ENCODE results near the gene MORN4. TPM values are rescaled to one million over a fixed set of nuclear protein-coding genes. Genes with fewer than 3 reads are reported as not detected.

MORN4 gene
- total and polyA plus RNA-seq, 9 of the 15 experiments (the other 6 are each of a cell fraction or from before 2014, with no cell fraction given), result 8.3 to 23.9 (median 11.7) TPM

DNA sequence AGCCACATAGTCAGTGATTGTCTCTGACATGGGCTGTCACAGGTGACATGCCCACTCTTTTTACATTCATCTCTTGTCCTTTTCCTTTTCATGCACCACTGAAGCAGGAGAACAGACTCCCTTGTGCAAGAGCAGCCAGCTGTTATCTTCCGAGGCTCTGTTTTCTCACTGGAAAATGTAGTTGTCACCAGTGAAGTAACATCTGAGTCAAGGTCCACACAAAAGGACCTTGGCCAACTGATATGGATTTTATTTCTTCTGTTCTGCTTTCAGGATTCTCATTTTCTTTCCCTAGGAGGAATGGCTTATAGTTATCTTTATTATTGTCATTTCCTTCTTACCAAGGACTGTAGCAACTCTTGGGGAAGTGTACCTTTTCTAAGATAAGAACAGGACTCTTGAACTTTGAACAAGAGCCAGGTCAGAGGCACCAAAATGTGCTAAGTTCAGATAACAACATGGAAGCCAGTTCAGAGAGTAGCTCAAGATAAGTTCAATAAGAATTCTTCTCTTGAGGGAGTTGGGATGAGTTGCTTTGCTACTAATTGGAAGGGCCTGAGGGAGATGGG lies 31.1 kb upstream of the MORN4 start (continued):
- TF ChIP-seq, protein P1, sequence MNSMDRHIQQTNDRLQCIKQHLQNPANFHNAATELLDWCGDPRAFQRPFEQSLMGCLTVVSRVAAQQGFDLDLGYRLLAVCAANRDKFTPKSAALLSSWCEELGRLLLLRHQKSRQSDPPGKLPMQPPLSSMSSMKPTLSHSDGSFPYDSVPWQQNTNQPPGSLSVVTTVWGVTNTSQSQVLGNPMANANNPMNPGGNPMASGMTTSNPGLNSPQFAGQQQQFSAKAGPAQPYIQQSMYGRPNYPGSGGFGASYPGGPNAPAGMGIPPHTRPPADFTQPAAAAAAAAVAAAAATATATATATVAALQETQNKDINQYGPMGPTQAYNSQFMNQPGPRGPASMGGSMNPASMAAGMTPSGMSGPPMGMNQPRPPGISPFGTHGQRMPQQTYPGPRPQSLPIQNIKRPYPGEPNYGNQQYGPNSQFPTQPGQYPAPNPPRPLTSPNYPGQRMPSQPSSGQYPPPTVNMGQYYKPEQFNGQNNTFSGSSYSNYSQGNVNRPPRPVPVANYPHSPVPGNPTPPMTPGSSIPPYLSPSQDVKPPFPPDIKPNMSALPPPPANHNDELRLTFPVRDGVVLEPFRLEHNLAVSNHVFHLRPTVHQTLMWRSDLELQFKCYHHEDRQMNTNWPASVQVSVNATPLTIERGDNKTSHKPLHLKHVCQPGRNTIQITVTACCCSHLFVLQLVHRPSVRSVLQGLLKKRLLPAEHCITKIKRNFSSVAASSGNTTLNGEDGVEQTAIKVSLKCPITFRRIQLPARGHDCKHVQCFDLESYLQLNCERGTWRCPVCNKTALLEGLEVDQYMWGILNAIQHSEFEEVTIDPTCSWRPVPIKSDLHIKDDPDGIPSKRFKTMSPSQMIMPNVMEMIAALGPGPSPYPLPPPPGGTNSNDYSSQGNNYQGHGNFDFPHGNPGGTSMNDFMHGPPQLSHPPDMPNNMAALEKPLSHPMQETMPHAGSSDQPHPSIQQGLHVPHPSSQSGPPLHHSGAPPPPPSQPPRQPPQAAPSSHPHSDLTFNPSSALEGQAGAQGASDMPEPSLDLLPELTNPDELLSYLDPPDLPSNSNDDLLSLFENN (IDR thresholded peaks at IDR 0.05; ENCODE audit: low read depth in 2 of 2, low read length in 2 of 2), result peak in 1 of 2 experiments; percentile 54; a peak in 1 of 4 replicates
- TF ChIP-seq SMARCE1 (IDR thresholded peaks at IDR 0.05) (peak; percentile 93), ZBTB1 (CRISPR knock-in tag; IDR thresholded peaks at IDR 0.05; ENCODE audit: borderline replicate concordance, low read depth) (no peak), CEBPB (tag; IDR thresholded peaks at IDR 0.05) (peak; percentile 95), KDM1A (IDR thresholded peaks at IDR 0.05) (peak; percentile 87 to 89), ZNF347 (CRISPR knock-in tag; IDR thresholded peaks at IDR 0.05; ENCODE audit: low read depth) (no peak), CEBPG (CRISPR knock-in tag; IDR thresholded peaks at IDR 0.05) (peak; percentile 62; the same call in 1 of the 2 replicates), CEBPG (tag; conservative IDR thresholded peaks at IDR 0.05 in 1 of 2, IDR thresholded peaks at IDR 0.05 in 1 of 2) (peak; percentile 59 to 68), FOXA3 (CRISPR knock-in tag; conservative IDR thresholded peaks at IDR 0.05 in 1 of 2, IDR thresholded peaks at IDR 0.05 in 1 of 2) (no peak), TAF15 (IDR thresholded peaks at IDR 0.05; ENCODE audit: low read depth, low read length) (no peak), XRCC3 (IDR thresholded peaks at IDR 0.05) (no peak), IFI16 (CRISPR knock-in tag; IDR thresholded peaks at IDR 0.05) (no peak), TARDBP (IDR thresholded peaks at IDR 0.05) (no peak; the same call in 1 of the 2 replicates), PTBP1 (IDR thresholded peaks at IDR 0.05; ENCODE audit: low read depth, low read length) (no peak), ZNF444 (CRISPR knock-in tag; IDR thresholded peaks at IDR 0.05) (no peak)
- TF ChIP-seq, protein P2, sequence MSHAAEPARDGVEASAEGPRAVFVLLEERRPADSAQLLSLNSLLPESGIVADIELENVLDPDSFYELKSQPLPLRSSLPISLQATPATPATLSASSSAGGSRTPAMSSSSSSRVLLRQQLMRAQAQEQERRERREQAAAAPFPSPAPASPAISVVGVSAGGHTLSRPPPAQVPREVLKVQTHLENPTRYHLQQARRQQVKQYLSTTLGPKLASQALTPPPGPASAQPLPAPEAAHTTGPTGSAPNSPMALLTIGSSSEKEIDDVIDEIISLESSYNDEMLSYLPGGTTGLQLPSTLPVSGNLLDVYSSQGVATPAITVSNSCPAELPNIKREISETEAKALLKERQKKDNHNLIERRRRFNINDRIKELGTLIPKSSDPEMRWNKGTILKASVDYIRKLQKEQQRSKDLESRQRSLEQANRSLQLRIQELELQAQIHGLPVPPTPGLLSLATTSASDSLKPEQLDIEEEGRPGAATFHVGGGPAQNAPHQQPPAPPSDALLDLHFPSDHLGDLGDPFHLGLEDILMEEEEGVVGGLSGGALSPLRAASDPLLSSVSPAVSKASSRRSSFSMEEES (CRISPR knock-in tag; IDR thresholded peaks at IDR 0.05), result no peak
- TF ChIP-seq, protein P3, sequence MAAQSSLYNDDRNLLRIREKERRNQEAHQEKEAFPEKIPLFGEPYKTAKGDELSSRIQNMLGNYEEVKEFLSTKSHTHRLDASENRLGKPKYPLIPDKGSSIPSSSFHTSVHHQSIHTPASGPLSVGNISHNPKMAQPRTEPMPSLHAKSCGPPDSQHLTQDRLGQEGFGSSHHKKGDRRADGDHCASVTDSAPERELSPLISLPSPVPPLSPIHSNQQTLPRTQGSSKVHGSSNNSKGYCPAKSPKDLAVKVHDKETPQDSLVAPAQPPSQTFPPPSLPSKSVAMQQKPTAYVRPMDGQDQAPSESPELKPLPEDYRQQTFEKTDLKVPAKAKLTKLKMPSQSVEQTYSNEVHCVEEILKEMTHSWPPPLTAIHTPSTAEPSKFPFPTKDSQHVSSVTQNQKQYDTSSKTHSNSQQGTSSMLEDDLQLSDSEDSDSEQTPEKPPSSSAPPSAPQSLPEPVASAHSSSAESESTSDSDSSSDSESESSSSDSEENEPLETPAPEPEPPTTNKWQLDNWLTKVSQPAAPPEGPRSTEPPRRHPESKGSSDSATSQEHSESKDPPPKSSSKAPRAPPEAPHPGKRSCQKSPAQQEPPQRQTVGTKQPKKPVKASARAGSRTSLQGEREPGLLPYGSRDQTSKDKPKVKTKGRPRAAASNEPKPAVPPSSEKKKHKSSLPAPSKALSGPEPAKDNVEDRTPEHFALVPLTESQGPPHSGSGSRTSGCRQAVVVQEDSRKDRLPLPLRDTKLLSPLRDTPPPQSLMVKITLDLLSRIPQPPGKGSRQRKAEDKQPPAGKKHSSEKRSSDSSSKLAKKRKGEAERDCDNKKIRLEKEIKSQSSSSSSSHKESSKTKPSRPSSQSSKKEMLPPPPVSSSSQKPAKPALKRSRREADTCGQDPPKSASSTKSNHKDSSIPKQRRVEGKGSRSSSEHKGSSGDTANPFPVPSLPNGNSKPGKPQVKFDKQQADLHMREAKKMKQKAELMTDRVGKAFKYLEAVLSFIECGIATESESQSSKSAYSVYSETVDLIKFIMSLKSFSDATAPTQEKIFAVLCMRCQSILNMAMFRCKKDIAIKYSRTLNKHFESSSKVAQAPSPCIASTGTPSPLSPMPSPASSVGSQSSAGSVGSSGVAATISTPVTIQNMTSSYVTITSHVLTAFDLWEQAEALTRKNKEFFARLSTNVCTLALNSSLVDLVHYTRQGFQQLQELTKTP (IDR thresholded peaks at IDR 0.05; ENCODE audit: low read depth in 1 of 2, partially characterized antibody in 2 of 2), result peak; percentile 35 to 49
- TF ChIP-seq, protein P4, sequence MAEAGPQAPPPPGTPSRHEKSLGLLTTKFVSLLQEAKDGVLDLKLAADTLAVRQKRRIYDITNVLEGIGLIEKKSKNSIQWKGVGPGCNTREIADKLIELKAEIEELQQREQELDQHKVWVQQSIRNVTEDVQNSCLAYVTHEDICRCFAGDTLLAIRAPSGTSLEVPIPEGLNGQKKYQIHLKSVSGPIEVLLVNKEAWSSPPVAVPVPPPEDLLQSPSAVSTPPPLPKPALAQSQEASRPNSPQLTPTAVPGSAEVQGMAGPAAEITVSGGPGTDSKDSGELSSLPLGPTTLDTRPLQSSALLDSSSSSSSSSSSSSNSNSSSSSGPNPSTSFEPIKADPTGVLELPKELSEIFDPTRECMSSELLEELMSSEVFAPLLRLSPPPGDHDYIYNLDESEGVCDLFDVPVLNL (CRISPR knock-in tag; IDR thresholded peaks at IDR 0.05; ENCODE audit: low read depth), result no peak
